HepG2 (cell line): ENCODE measurements around the gene ZMIZ1. TPM values are rescaled to one million over a fixed set of nuclear protein-coding genes. Genes with fewer than 3 reads are reported as not detected.

Source experiments
- BRD4 ChIP-seq: sonication (generic); formaldehyde crosslinking; IDR thresholded peaks from 2 replicates; pipeline ENCODE4 v1.4.0; 2020; ENCODE audit warnings: missing genetic modification reagents
- CCAR2 ChIP-seq: fragments of 200-400 bp; formaldehyde crosslinking; optimal IDR thresholded peaks from 2 replicates; pipeline ENCODE3; 2018; ENCODE audit warnings: low read depth, mild to moderate bottlenecking, low read length, moderate library complexity
- ELK4 ChIP-seq: sonication (generic); formaldehyde crosslinking; IDR thresholded peaks from 2 replicates; pipeline ENCODE4 v1.9.0; 2021; ENCODE audit warnings: missing genetic modification reagents, borderline replicate concordance
- FOXJ3 ChIP-seq: sonication (generic); formaldehyde crosslinking; IDR thresholded peaks from 2 replicates; pipeline ENCODE4 v1.4.0; 2020; ENCODE audit warnings: missing genetic modification reagents, mild to moderate bottlenecking, borderline replicate concordance
- FOXK2 ChIP-seq: fragments of 450-650 bp; IDR thresholded peaks from 2 replicates; pipeline ENCODE4 v1.6.1; 2016
- JUN ChIP-seq: sonication (generic); formaldehyde crosslinking; IDR thresholded peaks from 2 replicates; pipeline ENCODE4 v1.4.0; 2020; ENCODE audit warnings: mild to moderate bottlenecking, missing genetic modification reagents
- KLF6 ChIP-seq: IDR thresholded peaks from 2 replicates; pipeline ENCODE4 v1.8.0; 2016; ENCODE audit warnings: missing biosample characterization, missing genetic modification reagents
- MED13 ChIP-seq: sonication (generic); formaldehyde crosslinking; IDR thresholded peaks from 2 replicates; pipeline ENCODE4 v1.5.0; 2020; ENCODE audit warnings: missing genetic modification reagents
- MXD3 ChIP-seq: IDR thresholded peaks from 2 replicates; pipeline ENCODE4 v1.6.1; 2016; ENCODE audit warnings: mild to moderate bottlenecking, missing biosample characterization, missing genetic modification reagents
- PAXIP1 ChIP-seq: sonication (generic); formaldehyde crosslinking; conservative IDR thresholded peaks from 2 replicates; pipeline ENCODE4 v1.4.0; 2020; ENCODE audit warnings: mild to moderate bottlenecking, missing genetic modification reagents, moderate library complexity
- PCBP1 ChIP-seq: fragments of 200-400 bp; formaldehyde crosslinking; IDR thresholded peaks from 2 replicates; pipeline ENCODE4 v1.6.1; 2017; ENCODE audit warnings: mild to moderate bottlenecking, low read depth, low read length, borderline replicate concordance
- TFE3 ChIP-seq: IDR thresholded peaks from 2 replicates; pipeline ENCODE4 v1.6.1; 2016
- ZFP91 ChIP-seq: sonication (generic); formaldehyde crosslinking; IDR thresholded peaks from 2 replicates; pipeline ENCODE4 v1.9.0; 2022; ENCODE audit warnings: missing genetic modification reagents, mild to moderate bottlenecking, borderline replicate concordance
- ZFYVE20 ChIP-seq: sonication (generic); formaldehyde crosslinking; IDR thresholded peaks from 2 replicates; pipeline ENCODE4 v1.8.0; 2023; ENCODE audit warnings: low read depth, mild to moderate bottlenecking, moderate library complexity, missing genetic modification reagents, borderline replicate concordance
- ZMYM2 ChIP-seq: sonication (generic); formaldehyde crosslinking; IDR thresholded peaks from 2 replicates; pipeline ENCODE4 v1.8.0; 2022; ENCODE audit warnings: mild to moderate bottlenecking, missing genetic modification reagents
- ZNF24 ChIP-seq: fragments of 450-650 bp; IDR thresholded peaks from 2 replicates; pipeline ENCODE4 v1.6.1; 2017; ENCODE audit warnings: antibody characterized with exemption, mild to moderate bottlenecking
- ZNF543 ChIP-seq: sonication (generic); formaldehyde crosslinking; IDR thresholded peaks from 2 replicates; pipeline ENCODE4 v1.4.0; 2020; ENCODE audit warnings: mild to moderate bottlenecking, missing genetic modification reagents
- ZNF549 ChIP-seq: sonication (generic); formaldehyde crosslinking; IDR thresholded peaks from 2 replicates; pipeline ENCODE4 v1.5.0; 2020; ENCODE audit warnings: missing genetic modification reagents
- ZNF577 ChIP-seq: sonication (generic); formaldehyde crosslinking; IDR thresholded peaks from 2 replicates; pipeline ENCODE4 v1.4.0; 2020; ENCODE audit warnings: mild to moderate bottlenecking, low read depth, missing genetic modification reagents, borderline replicate concordance
- ZNF720 ChIP-seq: sonication (generic); formaldehyde crosslinking; IDR thresholded peaks from 2 replicates; pipeline ENCODE4 v1.4.0; 2020; ENCODE audit warnings: missing genetic modification reagents
- ZNF816 ChIP-seq: sonication (generic); formaldehyde crosslinking; IDR thresholded peaks from 2 replicates; pipeline ENCODE4 v1.8.0; 2022; ENCODE audit warnings: missing genetic modification reagents, mild to moderate bottlenecking, borderline replicate concordance
- ZSCAN30 ChIP-seq: sonication (generic); formaldehyde crosslinking; IDR thresholded peaks from 2 replicates; pipeline ENCODE4 v1.5.0; 2020; ENCODE audit warnings: mild to moderate bottlenecking, missing genetic modification reagents
- polyA plus RNA-seq, 8 experiments: library from polyadenylated mRNA; depleted of rRNA in 3 of 8; stranded (reverse) in 7 of 8; unstranded in 1 of 8; fragments of >200 nt; fragmentation: Illumina TruSeq in 4 of 8; extraction: Trizol in 4 of 8; gene quantifications; 2 replicates each; pipeline versions ENCODE4 v1.2.1 to v1.2.3, GENCODE V29; 2011 to 2016; ENCODE audit warnings: low read depth in 4 of 8, missing spikeins in 1 of 8, mixed read lengths in 1 of 8; ENCODE audit not compliant: insufficient read depth in 1 of 8
- total RNA-seq, 5 experiments: library from RNA; depleted of rRNA; stranded (reverse); fragments of >200 nt; fragmentation: Illumina TruSeq; extraction: Trizol; gene quantifications; 2 replicates each; pipeline ENCODE4 v1.2.3, GENCODE V29; 2016; ENCODE audit warnings: low read depth in 1 of 5

The ZMIZ1 gene
- total and polyA plus RNA-seq, 2 of the 13 experiments (the other 11 are each of a cell fraction or from before 2014, with no cell fraction given): 5.3 to 10.2 TPM

GRCh38 chr10:79105150-79105739, 36.5 kb downstream of the ZMIZ1 start (continued):
- TF ChIP-seq PCBP1: no peak
- no peak for TF ChIP-seq MXD3 (CRISPR knock-in tag)
- no peak for TF ChIP-seq ZNF543
- no peak for TF ChIP-seq ZNF816 (CRISPR knock-in tag)
- no peak for TF ChIP-seq ZSCAN30 (CRISPR knock-in tag)
- no peak for TF ChIP-seq BRD4 (CRISPR knock-in tag)
- TF ChIP-seq ZNF577 (CRISPR knock-in tag): no peak
- no peak for TF ChIP-seq MED13 (CRISPR knock-in tag)
- no peak for TF ChIP-seq TFE3 (CRISPR knock-in tag)
- TF ChIP-seq ZNF549 (CRISPR knock-in tag): no peak
- TF ChIP-seq ZFP91: peak; percentile 40; the same call in 1 of the 2 replicates
- TF ChIP-seq FOXJ3 (CRISPR knock-in tag): no peak
- no peak for TF ChIP-seq ZNF24
- TF ChIP-seq PAXIP1: peak; percentile 83
- TF ChIP-seq CCAR2: no peak
- TF ChIP-seq ZFYVE20: no peak
- no peak for TF ChIP-seq ELK4 (CRISPR knock-in tag)
- no peak for TF ChIP-seq FOXK2
- TF ChIP-seq ZNF720 (CRISPR knock-in tag): no peak
- 0 out of 2 replicates have a peak, but pooled peaks have one; percentile 0 for TF ChIP-seq ZMYM2
- TF ChIP-seq KLF6 (CRISPR knock-in tag): no peak
- no peak for TF ChIP-seq JUN (CRISPR knock-in tag)
